Stomach (tissue), 4 donors: ENCODE measurements around the gene CEP55.

Experiments
- EP300 ChIP-seq: sonication (generic); formaldehyde crosslinking; IDR thresholded peaks from one replicate; pipeline ENCODE4 v1.6.1; 2017; ENCODE audit warnings: antibody characterized with exemption
- TF ChIP-seq, protein P1 (sequence below), 7 experiments: fragments of 450-650 bp in 4 of 7; fragments of 200-600 bp in 3 of 7; sonication (generic) in 3 of 7; IDR thresholded peaks; one replicate each; pipeline ENCODE4 v1.5.1; 2016 to 2019; ENCODE audit warnings: antibody characterized with exemption in 7 of 7, control low read depth in 2 of 7, mild to moderate bottlenecking in 1 of 7

DNA sequence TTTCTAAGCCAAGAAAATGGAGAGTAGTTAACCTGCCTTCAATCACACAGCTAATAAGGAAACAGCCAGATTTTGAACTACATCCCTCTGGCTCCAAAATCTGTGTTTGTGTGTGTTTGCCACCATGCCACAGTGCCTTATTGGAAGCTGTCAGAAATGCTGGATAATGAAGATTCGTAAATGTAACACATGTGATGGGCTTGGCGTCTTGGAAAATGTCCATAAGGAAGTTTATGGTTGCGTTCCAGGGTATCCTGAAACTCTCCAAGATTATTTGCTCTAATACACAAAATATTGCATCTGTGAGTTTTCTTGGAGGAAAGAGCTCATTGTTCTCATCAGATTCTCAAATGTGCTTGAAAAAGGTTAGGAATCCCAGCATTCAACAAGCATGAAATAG lies 36.9 kb upstream of the CEP55 start:
- TF ChIP-seq, protein P1, sequence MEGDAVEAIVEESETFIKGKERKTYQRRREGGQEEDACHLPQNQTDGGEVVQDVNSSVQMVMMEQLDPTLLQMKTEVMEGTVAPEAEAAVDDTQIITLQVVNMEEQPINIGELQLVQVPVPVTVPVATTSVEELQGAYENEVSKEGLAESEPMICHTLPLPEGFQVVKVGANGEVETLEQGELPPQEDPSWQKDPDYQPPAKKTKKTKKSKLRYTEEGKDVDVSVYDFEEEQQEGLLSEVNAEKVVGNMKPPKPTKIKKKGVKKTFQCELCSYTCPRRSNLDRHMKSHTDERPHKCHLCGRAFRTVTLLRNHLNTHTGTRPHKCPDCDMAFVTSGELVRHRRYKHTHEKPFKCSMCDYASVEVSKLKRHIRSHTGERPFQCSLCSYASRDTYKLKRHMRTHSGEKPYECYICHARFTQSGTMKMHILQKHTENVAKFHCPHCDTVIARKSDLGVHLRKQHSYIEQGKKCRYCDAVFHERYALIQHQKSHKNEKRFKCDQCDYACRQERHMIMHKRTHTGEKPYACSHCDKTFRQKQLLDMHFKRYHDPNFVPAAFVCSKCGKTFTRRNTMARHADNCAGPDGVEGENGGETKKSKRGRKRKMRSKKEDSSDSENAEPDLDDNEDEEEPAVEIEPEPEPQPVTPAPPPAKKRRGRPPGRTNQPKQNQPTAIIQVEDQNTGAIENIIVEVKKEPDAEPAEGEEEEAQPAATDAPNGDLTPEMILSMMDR (IDR thresholded peaks at IDR 0.05) = no peak
- TF ChIP-seq EP300 = no peak
